Heart left ventricle (tissue), 16 donors: Measurements from ENCODE around the gene CAMTA1. TPM values are rescaled to one million over a fixed set of nuclear protein-coding genes. Genes with fewer than 3 reads are reported as not detected.

Experiments used
- ATAC-seq, 4 donors: fragments of 200-7000 bp; cut with Tn5 transposase; one replicate each; pipeline ENCODE4 v1.9.1; 2020 to 2022; ENCODE audit warnings: moderate library complexity in 4 of 4, mild to moderate bottlenecking in 3 of 4, moderate number of reproducible peaks in 1 of 4
- DNase-seq, 5 donors: peaks; one replicate each; pipeline ENCODE4 v3.0.0-alpha.2; 2020
- H3K27ac ChIP-seq, 12 donors: fragments of 200-600 bp; sonication (generic) in 4 of 12; one replicate each; pipeline versions ENCODE4 v1.5.0 to v1.8.0; 2016 to 2022; ENCODE audit warnings: mild to moderate bottlenecking in 2 of 12
- H3K27me3 ChIP-seq, 9 donors: fragments of 200-600 bp; sonication (generic) in 2 of 9; one replicate each; pipeline versions ENCODE4 v1.5.1 to v1.8.0; 2016 to 2022; ENCODE audit warnings: mild to moderate bottlenecking in 3 of 9
- H3K36me3 ChIP-seq, 9 donors: fragments of 200-600 bp; sonication (generic) in 2 of 9; one replicate each; pipeline versions ENCODE4 v1.5.0 to v1.8.0; 2018 to 2022; ENCODE audit warnings: mild to moderate bottlenecking in 2 of 9
- H3K4me1 ChIP-seq, 12 donors: fragments of 200-600 bp; sonication (generic) in 4 of 12; one replicate each; pipeline versions ENCODE4 v1.5.0 to v1.8.0; 2016 to 2022; ENCODE audit warnings: mild to moderate bottlenecking in 3 of 12
- H3K4me3 ChIP-seq, 12 donors: fragments of 200-600 bp; sonication (generic) in 4 of 12; one replicate each; pipeline versions ENCODE4 v1.5.0 to v1.8.0; 2017 to 2022; ENCODE audit warnings: mild to moderate bottlenecking in 9 of 12, moderate library complexity in 4 of 12
- H3K9me3 ChIP-seq, 12 donors: fragments of 200-600 bp; sonication (generic) in 4 of 12; one replicate each; pipeline versions ENCODE4 v1.5.0 to v1.8.0; 2016 to 2022; ENCODE audit warnings: mild to moderate bottlenecking in 1 of 12
- CTCF ChIP-seq, 12 donors: fragments of 200-600 bp; sonication (generic) in 4 of 12; IDR thresholded peaks; one replicate each; pipeline versions ENCODE4 v1.5.0 to v1.8.0; 2018 to 2022; ENCODE audit warnings: antibody characterized with exemption in 12 of 12, mild to moderate bottlenecking in 5 of 12
- POLR2A ChIP-seq, 2 donors: fragments of 450-650 bp; IDR thresholded peaks; one replicate each; pipeline ENCODE4 v1.6.1; 2017; ENCODE audit warnings: antibody characterized with exemption in 2 of 2, mild to moderate bottlenecking in 2 of 2, moderate library complexity in 2 of 2
- WGBS, 4 donors: extraction: QIAGEN DNeasy Blood & Tissue Kit in 2 of 4; methylation state at CpG; one replicate each; pipeline versions ENCODE4 v1.1.5 to v1.1.7; 2013 to 2018; 5-methylcytosine and 5-hydroxymethylcytosine counted together
- intact Hi-C, 10 donors: fragments of 100-400 bp; cut with DNase I; formaldehyde crosslinking; loops; one replicate each; pipeline versions ENCODE4 v1.11.1 to v1.14.2; 2022
- polyA plus RNA-seq, 2 donors: library from polyadenylated mRNA; stranded (reverse); fragments of 200-250 nt; gene quantifications; one replicate each; pipeline ENCODE4 v1.2.3, GENCODE V29; 2013
- total RNA-seq, 9 donors: library from RNA; depleted of rRNA in 2 of 9; stranded (reverse); fragments of >200 nt in 2 of 9; fragmentation: NEBNext Ultra II Directional in 3 of 9; extraction: Animal tissue kit (Norgen Biotek cat#: 25700) in 3 of 9; gene quantifications; one replicate each; pipeline versions ENCODE4 v1.1.0 to v1.2.4, GENCODE V29; 2016 to 2023
- donor health status: ischemic (EF 13 %, LVEDD 7.1; RV severe dilation, severe dysfunction).
- donor health status: healthy with polysubstance abuse.
- donor health status: DM: no; HTN: yes; CAD: no.
- donor health status: DM: no; HTN: no; CAD: no.
- donor health status: ischemic (EF 25% LVEDD 6.9; RV normal size, moderate dysfunction).
- donor health status: ischemic (EF 25% LVEDD 5.7; RV mildly dilated, moderate dysfunction).
- donor health status: healthy.
- donor health status: DM: yes; HTN: yes; CAD: no.
- donor health status: ischemic (EF 35%, LVEDD 5.7; RV mildly dilated, moderate dysfunction).
- donor health status: nonischemic (EF 11% LVEDD 7.7; RV severe dilation, severe dysfunction).
- donor health status: DM: yes; HTN: yes; CAD: no.
- donor health status: PGD.
- donor health status: ischemic (EF 29% LVEDD 5.4; RV normal size, mild dysfunction).
- donor health status: nonischemic (EF 23%, LVEDD 6.1; RV moderate dilation, normal function).

CAMTA1 gene
- total and polyA plus RNA-seq, 11 donors: 114 to 303 (median 137) TPM

- peak overlapping the region in 2 of 12 donors; percentile 20 to 36 for H3K27ac ChIP-seq
- TF ChIP-seq CTCF (IDR thresholded peaks at IDR 0.05) (no peak), POLR2A (IDR thresholded peaks at IDR 0.05) (no peak)
- H3K27me3 ChIP-seq: no peaks in the 10 kb centered on the region
- peak overlapping the region in 2 of 12 donors; percentile 13 to 17 for H3K4me3 ChIP-seq
- peak in 3 of 4 donors; percentile 20 to 38 (median 31) for ATAC-seq
- no peak for DNase-seq
- H3K9me3 ChIP-seq: no peaks in the 10 kb centered on the region
- WGBS, 4 donors: 38 to 45% (median 40%) methylated on average over 8 of the region's 8 CpGs
- H3K36me3 ChIP-seq: peaks cover 0 to 3% (median 0%) of the 10 kb centered on the region in 9 donors
- intact Hi-C loops: no loop called here
- H3K4me1 ChIP-seq: peaks cover 0 to 57% (median 12%) of the 10 kb centered on the region in 12 donors
These were observed 26.3 kb downstream of the CAMTA1 start for GRCh38 chr1:6811583-6811982.

GRCh38 chr1:6813165-6813564 lies 27.9 kb downstream of the CAMTA1 start:
- TF ChIP-seq CTCF (IDR thresholded peaks at IDR 0.05) (no peak), POLR2A (IDR thresholded peaks at IDR 0.05) (no peak)
- WGBS, 4 donors: 79 to 91% (median 84%) methylated on average over 1 of the region's 1 CpG
- ATAC-seq: no peak
- Histone ChIP-seq H3K9me3 (no peaks in the 10 kb centered on the region), H3K4me3 (no peak overlapping the region), H3K4me1 (peaks cover 0 to 45% (median 10%) of the 10 kb centered on the region in 12 donors), H3K27ac (no peak overlapping the region), H3K36me3 (peaks cover 0 to 3% (median 0%) of the 10 kb centered on the region in 9 donors), H3K27me3 (no peaks in the 10 kb centered on the region)
- intact Hi-C loops: no loop called here
- no peak for DNase-seq

- Histone ChIP-seq H3K27ac (no peak overlapping the region), H3K36me3 (no peaks in the 10 kb centered on the region), H3K4me3 (no peak overlapping the region), H3K9me3 (no peaks in the 10 kb centered on the region), H3K4me1 (peaks cover 0 to 54% (median 26%) of the 10 kb centered on the region in 12 donors), H3K27me3 (no peaks in the 10 kb centered on the region)
- DNase-seq: no peak
- intact Hi-C loops: no loop called here
- ATAC-seq: no peak
- TF ChIP-seq CTCF (IDR thresholded peaks at IDR 0.05) (no peak), POLR2A (IDR thresholded peaks at IDR 0.05) (no peak)
- 94 to 97% (median 95%) methylated on average over 2 of the region's 2 CpGs for WGBS, 4 donors
These were observed 30.5 kb downstream of the CAMTA1 start for GRCh38 chr1:6815726-6816125.

- H3K27ac ChIP-seq: no peak overlapping the region
- H3K4me1 ChIP-seq: peaks cover 0 to 57% (median 25%) of the 10 kb centered on the region in 12 donors
- no peaks in the 10 kb centered on the region for H3K9me3 ChIP-seq
- no peak for TF ChIP-seq POLR2A (IDR thresholded peaks at IDR 0.05)
- DNase-seq (no peak), ATAC-seq (no peak)
- H3K27me3 ChIP-seq: no peaks in the 10 kb centered on the region
- H3K4me3 ChIP-seq: no peak overlapping the region
- intact Hi-C loops: no loop called here
- 73 to 81% (median 79%) methylated on average over 6 of the region's 6 CpGs for WGBS, 4 donors
- no peaks in the 10 kb centered on the region for H3K36me3 ChIP-seq
These were observed 34.2 kb downstream of the CAMTA1 start for GRCh38 chr1:6819246-6820040.
